NCI-H510A treated with DMSO at 0.1 percent for 48 hours (cell line): ENCODE results near the gene FHOD1.
A peak's percentile ranks its signal among the peaks of the same experiment; 100 is the strongest.

Source experiments
- DNase-seq: peaks from one replicate; lab custom pipeline; 2025; lab: John Stamatoyannopoulos, UW

The FHOD1 gene

GRCh38 chr16:67234180-67234597, 13.1 kb downstream of the FHOD1 start:
- no peak for DNase-seq

- DNase-seq, result no peak
These were observed 13.7 kb downstream of the FHOD1 start for GRCh38 chr16:67233596-67233995.

- DNase-seq, result no peak
These were observed 16.2 kb downstream of the FHOD1 start for GRCh38 chr16:67230809-67231660.

GRCh38 chr16:67229906-67230808, 17.1 kb downstream of the FHOD1 start:
- no peak for DNase-seq

GRCh38 chr16:67228905-67229304, 18.4 kb downstream of the FHOD1 start:
- no peak for DNase-seq

- no peak for DNase-seq
These were observed 19.1 kb downstream of the FHOD1 start for GRCh38 chr16:67228034-67228785.

- no peak for DNase-seq
These were observed 19.7 kb downstream of the FHOD1 start for GRCh38 chr16:67227567-67227921.

GRCh38 chr16:67226804-67227566, 20.3 kb downstream of the FHOD1 start, which contains the start of gene TMEM208:
Gene TMEM208 (plus strand): TSS chr16:67227130. CDS start chr16:67227219, 89 bp downstream.
- DNase-seq, result peak; percentile 94

GRCh38 chr16:67226295-67226803, 20.9 kb downstream of the FHOD1 start:
- no peak for DNase-seq

- DNase-seq, result no peak
These were observed 23.3 kb downstream of the FHOD1 start for GRCh38 chr16:67223992-67224391.

- no peak for DNase-seq
These were observed 30.4 kb downstream of the FHOD1 start for GRCh38 chr16:67216612-67217490.

GRCh38 chr16:67215706-67216105, 31.6 kb downstream of the FHOD1 start:
- no peak for DNase-seq

GRCh38 chr16:67213197-67214019, 33.9 kb downstream of the FHOD1 start:
- DNase-seq, result no peak

- DNase-seq, result no peak
These were observed 34.5 kb downstream of the FHOD1 start for GRCh38 chr16:67212766-67213165.

GRCh38 chr16:67211674-67212073, 35.6 kb downstream of the FHOD1 start:
- DNase-seq, result no peak

- no peak for DNase-seq
These were observed 37.0 kb downstream of the FHOD1 start for GRCh38 chr16:67210069-67210937.

GRCh38 chr16:67209565-67209964, 37.7 kb downstream of the FHOD1 start:
- DNase-seq, result no peak
